ENCODE data around the gene TPST2. TPM values are rescaled to one million over a fixed set of nuclear protein-coding genes. Genes with fewer than 3 reads are reported as not detected.

The TPST2 gene
- total and polyA plus RNA-seq, 2 of the 4 experiments (the other 2 are of a cell fraction), result 42.5 to 63.6 TPM

- Histone ChIP-seq H3K4me3 (ENCODE audit: insufficient read depth, low read depth, low read length) (no peak overlapping the region), H4K91ac (ENCODE audit: insufficient read depth, low read depth, low read length) (no peak overlapping the region), H3K36me3 (ENCODE audit: control insufficient read depth, insufficient read depth, low read length) (peaks cover 11% of the 10 kb centered on the region), H4K5ac (ENCODE audit: low read depth, low read length) (no peak overlapping the region), H3K4me1 (ENCODE audit: control insufficient read depth, insufficient read depth, low read length) (peaks cover 11% of the 10 kb centered on the region), H3K79me1 (ENCODE audit: low read depth in 1 of 2, low read length in 2 of 2) (peaks cover 33 to 70% of the 10 kb centered on the region in 2 experiments), H2AFZ (replicated peaks; ENCODE audit: low read length, poor library complexity) (no peak overlapping the region), H2BK20ac (ENCODE audit: low read depth, low read length) (no peak overlapping the region), H4K20me1 (ENCODE audit: insufficient read depth, low read length) (no peaks in the 10 kb centered on the region), H3K14ac (replicated peaks; ENCODE audit: low read depth, low read length) (no peak overlapping the region), H3K56ac (ENCODE audit: extremely low read depth, insufficient read depth, low read length) (no peak overlapping the region), H2BK5ac (ENCODE audit: low read depth, low read length, poor library complexity, severe bottlenecking) (no peak overlapping the region), H3K27me3 (ENCODE audit: control insufficient read depth, insufficient read depth, low read length) (no peaks in the 10 kb centered on the region), H3K4ac (ENCODE audit: low read depth, low read length) (no peak overlapping the region), H2BK15ac (ENCODE audit: low read depth, low read length) (no peak overlapping the region), H2AK9ac (replicated peaks; ENCODE audit: low read depth, low read length, poor library complexity) (no peak overlapping the region), H4K8ac (ENCODE audit: low read depth in 2 of 2, low read length in 2 of 2) (no peak overlapping the region), H3K9ac (ENCODE audit: low read depth, low read length) (no peak overlapping the region), H3K9me3 (ENCODE audit: control insufficient read depth, insufficient read depth, low read length) (no peaks in the 10 kb centered on the region), H3K4me2 (ENCODE audit: low read depth, low read length) (no peak overlapping the region), H3K18ac (ENCODE audit: low read depth, low read length) (no peak overlapping the region), H3K23ac (ENCODE audit: low read depth, low read length) (no peak overlapping the region), H3K9me1 (ENCODE audit: insufficient read depth, low read length) (peaks cover 3% of the 10 kb centered on the region; the same call in 1 of the 2 replicates), H3K27ac (ENCODE audit: insufficient read depth, low read length) (no peak overlapping the region), H2BK120ac (ENCODE audit: low read depth, low read length) (no peak overlapping the region), H2AK5ac (ENCODE audit: low read depth, low read length) (no peak overlapping the region)
- 60% methylated on average over 2 of the region's 5 CpGs; no CpG with 5 or more reads in 1 of the 2 experiments for WGBS, 2 experiments (ENCODE audit: extremely low coverage in 2 of 2, insufficient read length in 1 of 2)
- TF ChIP-seq SMC3 (IDR thresholded peaks at IDR 0.05; ENCODE audit: low read depth, low read length) (no peak), USF2 (IDR thresholded peaks at IDR 0.05; ENCODE audit: low read depth, low read length) (no peak), NFE2L2 (IDR thresholded peaks at IDR 0.05; ENCODE audit: low read depth, low read length) (no peak), FOS (IDR thresholded peaks at IDR 0.05; ENCODE audit: low read depth, low read length) (no peak), RCOR1 (IDR thresholded peaks at IDR 0.05; ENCODE audit: insufficient replicate concordance, low read length) (no peak), MXI1 (IDR thresholded peaks at IDR 0.05; ENCODE audit: borderline replicate concordance, low read depth, low read length) (no peak), CEBPB (IDR thresholded peaks at IDR 0.05; ENCODE audit: low read depth, low read length) (no peak), RAD21 (IDR thresholded peaks at IDR 0.05; ENCODE audit: low read length) (no peak), CHD1 (IDR thresholded peaks at IDR 0.05; ENCODE audit: low read depth, low read length) (no peak), POLR2A (IDR thresholded peaks at IDR 0.05; ENCODE audit: low read depth, low read length) (no peak), RFX5 (IDR thresholded peaks at IDR 0.05; ENCODE audit: low read depth, low read length) (no peak), MAFK (IDR thresholded peaks at IDR 0.05; ENCODE audit: low read depth, low read length) (no peak), MAZ (IDR thresholded peaks at IDR 0.05; ENCODE audit: borderline replicate concordance, low read depth, low read length) (no peak), BHLHE40 (IDR thresholded peaks at IDR 0.05; ENCODE audit: low read depth, low read length) (no peak)
- TF ChIP-seq, protein P1, sequence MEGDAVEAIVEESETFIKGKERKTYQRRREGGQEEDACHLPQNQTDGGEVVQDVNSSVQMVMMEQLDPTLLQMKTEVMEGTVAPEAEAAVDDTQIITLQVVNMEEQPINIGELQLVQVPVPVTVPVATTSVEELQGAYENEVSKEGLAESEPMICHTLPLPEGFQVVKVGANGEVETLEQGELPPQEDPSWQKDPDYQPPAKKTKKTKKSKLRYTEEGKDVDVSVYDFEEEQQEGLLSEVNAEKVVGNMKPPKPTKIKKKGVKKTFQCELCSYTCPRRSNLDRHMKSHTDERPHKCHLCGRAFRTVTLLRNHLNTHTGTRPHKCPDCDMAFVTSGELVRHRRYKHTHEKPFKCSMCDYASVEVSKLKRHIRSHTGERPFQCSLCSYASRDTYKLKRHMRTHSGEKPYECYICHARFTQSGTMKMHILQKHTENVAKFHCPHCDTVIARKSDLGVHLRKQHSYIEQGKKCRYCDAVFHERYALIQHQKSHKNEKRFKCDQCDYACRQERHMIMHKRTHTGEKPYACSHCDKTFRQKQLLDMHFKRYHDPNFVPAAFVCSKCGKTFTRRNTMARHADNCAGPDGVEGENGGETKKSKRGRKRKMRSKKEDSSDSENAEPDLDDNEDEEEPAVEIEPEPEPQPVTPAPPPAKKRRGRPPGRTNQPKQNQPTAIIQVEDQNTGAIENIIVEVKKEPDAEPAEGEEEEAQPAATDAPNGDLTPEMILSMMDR (conservative IDR thresholded peaks at IDR 0.05; ENCODE audit: low read depth, low read length), result no peak
- TF ChIP-seq, protein P2, sequence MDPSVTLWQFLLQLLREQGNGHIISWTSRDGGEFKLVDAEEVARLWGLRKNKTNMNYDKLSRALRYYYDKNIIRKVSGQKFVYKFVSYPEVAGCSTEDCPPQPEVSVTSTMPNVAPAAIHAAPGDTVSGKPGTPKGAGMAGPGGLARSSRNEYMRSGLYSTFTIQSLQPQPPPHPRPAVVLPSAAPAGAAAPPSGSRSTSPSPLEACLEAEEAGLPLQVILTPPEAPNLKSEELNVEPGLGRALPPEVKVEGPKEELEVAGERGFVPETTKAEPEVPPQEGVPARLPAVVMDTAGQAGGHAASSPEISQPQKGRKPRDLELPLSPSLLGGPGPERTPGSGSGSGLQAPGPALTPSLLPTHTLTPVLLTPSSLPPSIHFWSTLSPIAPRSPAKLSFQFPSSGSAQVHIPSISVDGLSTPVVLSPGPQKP (IDR thresholded peaks at IDR 0.05; ENCODE audit: borderline replicate concordance, low read depth, low read length), result no peak
- CTCF ChIA-PET, result no interaction called here
- intact Hi-C loops (cut with micrococcal nuclease) (no loop called here), in situ Hi-C loops (cut with MboI; ENCODE audit: low sequenced_read_pairs) (no loop called here), dilution Hi-C loops (cut with HindIII; ENCODE audit: low sequenced_read_pairs, unreplicated experiment) (no loop called here)
- BruUV-seq (replicated peaks), result no TSS peak
- no peak for DNase-seq
- no peak for ATAC-seq (ENCODE audit: low read depth)
- POLR2A ChIA-PET (ENCODE audit: unreplicated experiment), result no interaction called here
Observed at GRCh38 chr22:26482161-26482560, 107.8 kb downstream of the TPST2 start.
